ENCODE measurements around the gene MRPL3.

The MRPL3 gene

DNA sequence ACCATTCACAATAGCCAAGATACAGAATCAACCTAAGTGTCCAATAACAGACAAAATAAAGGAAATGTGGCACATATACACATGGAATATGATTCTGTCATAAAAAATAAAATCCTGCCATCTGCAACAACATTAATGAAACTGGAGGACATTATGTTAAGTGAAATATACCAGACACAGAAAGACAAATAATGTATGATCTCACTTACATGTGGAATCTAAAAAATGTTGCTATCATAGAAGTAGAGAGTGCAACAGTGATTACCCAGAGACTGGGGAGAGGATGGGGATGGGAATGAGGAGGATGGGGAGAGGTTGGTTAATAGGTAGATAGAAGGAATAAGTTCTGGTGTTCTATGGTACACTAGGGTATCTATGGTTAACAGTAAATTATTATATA, 28.7 kb downstream of the MRPL3 start:
- Mint-ChIP-seq H3K4me3 (no peak overlapping the region), H3K4me1 (ENCODE audit: low read depth) (peaks cover 57% of the 10 kb centered on the region), H3K27me3 (no peaks in the 10 kb centered on the region), H3K27ac (no peak overlapping the region), H3K9me3 (ENCODE audit: low read depth) (no peaks in the 10 kb centered on the region), H3K36me3 (peaks cover 18% of the 10 kb centered on the region)

DNA sequence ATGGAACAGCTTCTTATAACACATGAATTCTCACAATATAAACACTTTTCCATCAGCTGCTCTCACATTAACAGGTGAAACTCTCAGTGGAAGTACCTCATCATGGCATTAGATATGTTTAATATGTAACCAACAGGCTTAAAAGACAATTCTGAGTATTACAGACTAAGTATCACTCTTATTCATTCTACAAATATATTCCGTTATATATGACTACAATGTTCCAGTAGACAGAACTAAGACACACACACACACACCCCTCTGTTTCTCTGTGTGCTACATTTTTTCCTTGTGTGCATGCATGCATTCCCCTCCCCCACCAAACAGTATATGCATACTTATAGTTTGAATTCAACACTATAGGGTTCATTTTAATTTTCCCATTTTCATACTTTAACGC, 32.4 kb downstream of the MRPL3 start:
- peak overlapping the region; percentile 67 for H3K27ac Mint-ChIP-seq
- H3K4me3 Mint-ChIP-seq, result no peak overlapping the region
- H3K36me3 Mint-ChIP-seq, result peaks cover 10% of the 10 kb centered on the region
- no peaks in the 10 kb centered on the region for H3K27me3 Mint-ChIP-seq
- H3K9me3 Mint-ChIP-seq (ENCODE audit: low read depth), result no peaks in the 10 kb centered on the region
- peaks cover 37% of the 10 kb centered on the region for H3K4me1 Mint-ChIP-seq (ENCODE audit: low read depth)

DNA sequence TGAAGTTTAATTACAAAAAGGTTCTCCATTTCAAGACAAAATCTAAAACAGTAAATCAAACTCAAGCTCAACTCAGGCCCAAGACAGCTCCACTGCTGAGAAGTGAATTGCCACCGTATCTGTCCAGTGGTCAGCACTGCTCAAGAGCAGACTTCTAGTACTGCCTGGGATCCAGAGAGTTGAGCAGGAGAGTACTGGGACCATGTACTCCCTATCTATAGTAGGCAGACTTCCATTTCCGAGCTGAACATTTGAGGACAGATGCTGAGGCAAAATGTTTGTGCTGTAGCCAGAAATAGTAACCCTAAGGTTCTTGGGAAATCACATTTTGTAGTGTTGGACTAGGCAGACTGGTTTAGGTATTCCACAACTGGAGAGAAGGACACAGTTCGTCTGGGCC, 44.1 kb downstream of the MRPL3 start:
- no peaks in the 10 kb centered on the region for H3K9me3 Mint-ChIP-seq (ENCODE audit: low read depth)
- H3K4me1 Mint-ChIP-seq (ENCODE audit: low read depth), result no peaks in the 10 kb centered on the region
- no peak overlapping the region for H3K4me3 Mint-ChIP-seq
- H3K27ac Mint-ChIP-seq, result no peak overlapping the region
- peaks cover 27% of the 10 kb centered on the region for H3K36me3 Mint-ChIP-seq
- no peaks in the 10 kb centered on the region for H3K27me3 Mint-ChIP-seq

DNA sequence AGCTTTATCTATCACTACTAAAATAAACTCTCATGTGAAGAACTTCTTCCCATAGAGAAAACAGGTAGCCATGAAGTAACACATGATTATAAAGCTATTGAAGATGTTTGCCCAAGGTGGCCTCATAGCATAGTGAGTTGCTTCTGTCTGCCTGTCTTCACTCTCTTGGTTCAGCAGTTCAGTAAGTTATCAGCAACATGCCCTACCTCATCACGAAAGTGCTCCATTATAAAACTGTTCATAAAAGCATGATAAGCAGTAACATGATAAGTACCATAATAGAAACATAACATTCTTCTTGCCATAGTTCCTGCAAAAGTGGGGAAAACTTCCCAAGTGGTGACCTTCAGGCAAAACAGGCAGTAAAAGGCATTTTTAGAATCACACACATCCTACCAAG, 45.6 kb downstream of the MRPL3 start:
- peaks cover 20% of the 10 kb centered on the region for H3K36me3 Mint-ChIP-seq
- H3K9me3 Mint-ChIP-seq (ENCODE audit: low read depth), result no peaks in the 10 kb centered on the region
- no peaks in the 10 kb centered on the region for H3K27me3 Mint-ChIP-seq
- no peak overlapping the region for H3K27ac Mint-ChIP-seq
- no peaks in the 10 kb centered on the region for H3K4me1 Mint-ChIP-seq (ENCODE audit: low read depth)
- no peak overlapping the region for H3K4me3 Mint-ChIP-seq

DNA sequence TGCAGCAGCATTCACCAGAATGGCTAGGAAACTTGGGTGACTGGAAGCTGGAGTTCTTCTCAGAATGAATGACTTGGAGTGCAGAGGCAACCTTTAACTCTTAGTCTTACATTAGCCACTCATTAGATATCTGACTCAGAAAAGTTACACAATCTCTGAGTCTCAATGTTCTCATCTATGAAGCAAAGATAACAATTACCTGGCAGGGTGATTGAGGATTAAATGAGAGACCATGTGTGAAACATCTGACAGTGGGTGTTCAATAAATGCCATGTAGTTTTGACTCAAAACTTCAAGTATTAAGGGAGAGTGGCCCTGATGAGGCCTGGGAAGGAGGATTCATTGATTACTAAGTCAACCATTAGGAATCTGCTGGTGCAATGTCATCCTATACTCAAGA, 48.3 kb downstream of the MRPL3 start:
- no peaks in the 10 kb centered on the region for H3K27me3 Mint-ChIP-seq
- no peaks in the 10 kb centered on the region for H3K4me1 Mint-ChIP-seq (ENCODE audit: low read depth)
- no peaks in the 10 kb centered on the region for H3K9me3 Mint-ChIP-seq (ENCODE audit: low read depth)
- H3K27ac Mint-ChIP-seq, result no peak overlapping the region
- no peak overlapping the region for H3K4me3 Mint-ChIP-seq
- H3K36me3 Mint-ChIP-seq, result peaks cover 11% of the 10 kb centered on the region

DNA sequence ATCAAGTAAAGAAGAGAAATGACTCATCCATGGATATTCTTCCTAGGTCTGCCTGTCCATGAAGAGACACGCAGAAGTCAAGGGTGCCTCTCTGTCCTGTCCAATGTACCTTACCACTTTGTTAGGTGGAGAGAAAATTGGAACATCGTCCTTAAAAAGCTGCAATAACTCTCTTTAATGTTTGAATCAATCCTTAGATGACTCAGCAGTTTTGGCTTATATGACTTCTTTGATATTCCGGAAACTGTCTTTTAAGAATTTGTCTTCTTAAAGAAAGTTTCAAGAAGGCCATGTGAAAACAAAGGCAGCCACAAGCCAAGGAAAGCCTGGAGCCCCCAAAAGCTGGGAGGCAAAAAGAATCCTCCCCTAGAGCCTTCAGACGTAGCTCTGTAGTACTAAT, 49.2 kb downstream of the MRPL3 start:
- Mint-ChIP-seq H3K27me3 (no peaks in the 10 kb centered on the region), H3K4me3 (no peak overlapping the region), H3K36me3 (peaks cover 9% of the 10 kb centered on the region), H3K27ac (no peak overlapping the region), H3K9me3 (ENCODE audit: low read depth) (no peaks in the 10 kb centered on the region), H3K4me1 (ENCODE audit: low read depth) (no peaks in the 10 kb centered on the region)

DNA sequence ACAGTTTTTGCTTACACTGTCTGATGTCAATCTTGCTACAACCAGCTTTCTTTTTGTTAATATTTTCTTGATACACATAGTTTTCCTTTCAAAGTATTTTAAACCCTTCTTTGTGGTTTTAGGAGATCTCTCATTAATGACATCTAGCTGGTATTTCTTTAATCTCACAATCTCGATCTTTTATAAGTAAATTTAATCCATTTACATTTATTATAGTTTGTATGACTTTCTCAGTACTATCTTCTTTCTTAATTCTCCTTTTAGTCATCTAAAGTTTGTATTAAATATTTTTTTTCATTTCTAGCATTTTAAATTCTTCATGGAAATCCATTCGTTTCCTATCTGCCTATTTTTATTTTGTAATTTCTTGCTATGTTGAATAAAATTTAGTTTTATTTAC, 55.4 kb downstream of the MRPL3 start:
- Mint-ChIP-seq H3K9me3 (ENCODE audit: low read depth) (no peaks in the 10 kb centered on the region), H3K27me3 (no peaks in the 10 kb centered on the region), H3K36me3 (peaks cover 3% of the 10 kb centered on the region), H3K27ac (no peak overlapping the region), H3K4me1 (ENCODE audit: low read depth) (no peaks in the 10 kb centered on the region), H3K4me3 (no peak overlapping the region)

DNA sequence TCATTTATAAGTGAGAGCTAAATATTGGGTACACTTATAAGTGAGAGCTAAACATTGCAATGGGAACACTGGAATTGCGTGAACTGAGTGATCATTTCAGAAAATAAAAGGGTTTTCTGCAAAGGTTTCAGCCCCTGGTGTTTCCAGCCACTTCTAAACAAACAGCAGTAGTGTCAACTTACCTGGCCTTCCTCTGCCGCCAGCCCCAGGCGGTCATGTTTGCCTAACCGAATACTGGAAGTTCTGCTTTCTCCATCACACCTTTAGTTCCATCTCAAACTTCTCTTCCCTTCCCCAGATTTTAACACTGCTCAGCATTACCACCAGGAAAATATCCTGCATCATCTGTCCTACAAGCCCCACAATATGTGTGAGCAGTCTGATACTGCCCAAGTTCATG, 58.6 kb downstream of the MRPL3 start:
- no peaks in the 10 kb centered on the region for H3K27me3 Mint-ChIP-seq
- peaks cover 3% of the 10 kb centered on the region for H3K36me3 Mint-ChIP-seq
- no peaks in the 10 kb centered on the region for H3K9me3 Mint-ChIP-seq (ENCODE audit: low read depth)
- H3K27ac Mint-ChIP-seq, result no peak overlapping the region
- no peaks in the 10 kb centered on the region for H3K4me1 Mint-ChIP-seq (ENCODE audit: low read depth)
- no peak overlapping the region for H3K4me3 Mint-ChIP-seq

DNA sequence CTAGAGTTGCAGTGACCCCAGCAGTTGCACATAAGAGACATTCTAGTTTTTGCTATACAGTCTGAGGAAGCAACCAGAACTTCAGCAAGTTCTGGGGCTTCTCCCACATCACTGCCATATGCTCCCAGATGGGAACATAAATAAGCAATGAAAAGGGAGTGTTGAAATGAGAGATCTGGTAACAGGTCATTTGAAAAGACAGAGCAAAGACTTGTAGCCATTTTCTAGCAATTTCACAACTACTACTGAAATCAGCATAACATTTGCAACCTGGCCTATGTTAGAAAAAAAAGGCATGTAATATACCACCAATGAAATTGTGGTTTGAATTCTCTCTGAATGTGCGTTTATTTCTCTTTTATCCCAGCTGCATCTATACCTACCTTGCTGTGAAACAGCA, 63.7 kb downstream of the MRPL3 start:
- H3K27me3 Mint-ChIP-seq, result peaks cover under 1% of the 10 kb centered on the region
- H3K27ac Mint-ChIP-seq, result no peak overlapping the region

DNA sequence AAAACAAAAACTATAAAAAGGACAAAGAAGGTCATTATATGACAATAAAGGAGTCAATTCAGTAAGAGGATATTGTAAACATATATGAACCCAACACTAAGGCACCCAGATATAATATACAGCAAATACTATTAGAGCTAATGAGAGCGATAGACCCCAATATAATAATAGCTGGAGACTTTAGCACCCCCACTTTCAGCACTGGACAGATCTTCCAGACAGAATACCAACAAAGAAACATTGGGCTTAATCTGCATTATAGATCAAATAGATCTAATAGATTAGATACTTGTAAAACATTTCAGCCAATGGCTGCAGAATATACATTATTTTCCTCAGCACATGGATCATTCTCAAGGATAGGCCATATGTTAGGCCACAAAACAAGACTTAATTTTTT, 67.8 kb downstream of the MRPL3 start:
- H3K4me1 Mint-ChIP-seq (ENCODE audit: low read depth), result no peaks in the 10 kb centered on the region

More for the DNA sequence above, 63.7 kb downstream of the MRPL3 start:
- no peak overlapping the region for H3K4me3 Mint-ChIP-seq
- H3K9me3 Mint-ChIP-seq (ENCODE audit: low read depth), result peaks cover 3% of the 10 kb centered on the region
- no peaks in the 10 kb centered on the region for H3K4me1 Mint-ChIP-seq (ENCODE audit: low read depth)
- peaks cover 3% of the 10 kb centered on the region for H3K36me3 Mint-ChIP-seq

DNA sequence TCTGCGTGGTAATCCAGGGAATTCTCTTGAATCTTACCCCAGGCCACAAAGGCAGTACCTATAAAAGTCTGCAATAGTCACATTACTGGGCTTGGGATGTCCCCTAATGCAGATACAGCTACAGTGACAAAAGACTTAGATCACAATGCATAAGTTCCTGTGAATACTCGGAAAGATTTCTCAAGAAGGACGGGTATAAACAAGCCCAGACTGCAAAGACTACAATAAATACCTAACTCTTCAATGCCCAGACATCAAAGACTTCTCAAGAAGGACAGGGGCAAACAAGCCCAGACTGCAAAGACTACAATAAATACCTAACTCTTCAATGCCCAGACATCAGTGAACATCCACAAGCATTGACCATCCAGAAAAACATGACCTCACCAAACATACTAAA, 70.3 kb downstream of the MRPL3 start:
- Mint-ChIP-seq H3K4me1 (ENCODE audit: low read depth) (no peaks in the 10 kb centered on the region), H3K9me3 (ENCODE audit: low read depth) (peaks cover 3% of the 10 kb centered on the region), H3K27ac (no peak overlapping the region), H3K36me3 (peaks cover 10% of the 10 kb centered on the region), H3K27me3 (peaks cover 3% of the 10 kb centered on the region), H3K4me3 (no peak overlapping the region)

More for the DNA sequence above, 67.8 kb downstream of the MRPL3 start:
- Mint-ChIP-seq H3K36me3 (peaks cover 10% of the 10 kb centered on the region), H3K9me3 (ENCODE audit: low read depth) (peaks cover 3% of the 10 kb centered on the region), H3K4me3 (no peak overlapping the region), H3K27ac (no peak overlapping the region), H3K27me3 (peaks cover 3% of the 10 kb centered on the region)

DNA sequence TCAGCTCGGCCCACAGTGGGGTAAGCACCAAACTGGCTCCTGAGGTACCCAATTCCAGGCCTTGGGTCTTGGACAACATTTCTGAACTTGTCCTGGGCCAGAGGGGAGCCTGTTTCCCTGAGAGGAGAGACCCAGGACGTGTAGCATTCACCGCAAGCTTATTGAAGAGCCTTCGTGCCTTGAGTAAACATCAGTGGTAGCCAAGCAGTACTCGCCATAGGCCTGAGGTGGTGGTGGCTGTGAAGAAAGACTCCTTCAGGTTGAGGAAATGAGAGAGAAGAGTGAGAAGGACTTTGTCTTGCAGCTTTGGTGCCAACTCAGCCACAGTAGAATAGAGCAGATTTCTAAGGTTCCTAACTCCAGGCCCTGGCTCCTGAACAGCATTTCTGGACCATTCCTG, 71.0 kb downstream of the MRPL3 start:
- no peaks in the 10 kb centered on the region for H3K4me1 Mint-ChIP-seq (ENCODE audit: low read depth)
- H3K27ac Mint-ChIP-seq, result no peak overlapping the region
- peaks cover 7% of the 10 kb centered on the region for H3K36me3 Mint-ChIP-seq
- H3K27me3 Mint-ChIP-seq, result peaks cover 3% of the 10 kb centered on the region
- H3K4me3 Mint-ChIP-seq, result no peak overlapping the region
- H3K9me3 Mint-ChIP-seq (ENCODE audit: low read depth), result no peaks in the 10 kb centered on the region

DNA sequence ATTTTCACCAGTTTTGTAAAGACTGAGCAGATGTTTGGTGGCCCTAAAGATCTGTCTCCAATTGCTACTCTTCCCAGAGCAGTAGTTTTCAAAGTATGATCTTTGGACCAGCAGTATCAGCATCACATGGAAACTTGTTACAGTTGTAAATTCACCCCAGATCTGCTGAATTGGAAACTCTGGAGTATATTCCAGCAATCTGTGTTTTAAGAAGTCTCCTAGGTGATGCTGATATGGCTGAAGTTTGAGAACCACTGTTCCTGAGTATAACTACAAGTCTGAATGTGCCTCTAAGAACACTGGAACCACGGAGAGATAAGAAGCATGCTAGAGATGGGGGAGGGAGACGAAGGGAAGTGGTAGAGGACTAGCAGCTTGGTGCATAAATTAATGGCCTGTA, 75.5 kb downstream of the MRPL3 start:
- H3K4me3 Mint-ChIP-seq, result no peak overlapping the region
- H3K4me1 Mint-ChIP-seq (ENCODE audit: low read depth), result no peaks in the 10 kb centered on the region

DNA sequence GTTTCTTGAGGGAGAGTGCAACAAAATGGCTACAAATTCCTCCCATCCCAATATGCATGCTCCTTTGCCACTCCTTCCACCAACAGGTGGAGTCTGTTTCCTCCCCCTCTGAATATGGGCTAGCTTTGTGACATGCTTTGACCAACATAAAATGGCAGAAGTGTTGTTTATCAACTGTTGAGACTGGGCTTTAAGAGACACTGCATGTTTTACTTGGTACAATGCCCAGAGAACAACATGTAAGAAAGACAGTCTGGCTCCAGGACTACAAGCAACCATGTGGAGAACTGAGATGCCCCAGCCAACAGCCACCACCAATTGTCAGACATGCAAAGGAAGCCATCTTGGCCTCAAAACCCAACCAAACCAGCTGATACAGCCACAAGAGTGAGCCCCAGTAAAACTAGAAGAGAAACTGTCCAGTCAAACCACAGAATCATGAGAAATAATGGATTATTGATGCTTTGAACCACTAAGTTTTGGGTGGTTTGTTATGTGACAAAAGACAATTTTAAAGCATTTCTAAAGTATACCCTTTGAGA, 80.7 kb downstream of the MRPL3 start:
- Mint-ChIP-seq H3K4me3 (no peak overlapping the region), H3K36me3 (peaks cover 3% of the 10 kb centered on the region), H3K9me3 (ENCODE audit: low read depth) (no peaks in the 10 kb centered on the region), H3K27ac (no peak overlapping the region), H3K4me1 (ENCODE audit: low read depth) (no peaks in the 10 kb centered on the region), H3K27me3 (no peaks in the 10 kb centered on the region)

More for the DNA sequence above, 75.5 kb downstream of the MRPL3 start:
- no peaks in the 10 kb centered on the region for H3K9me3 Mint-ChIP-seq (ENCODE audit: low read depth)
- H3K27ac Mint-ChIP-seq, result no peak overlapping the region
- peaks cover 7% of the 10 kb centered on the region for H3K36me3 Mint-ChIP-seq
- peaks cover 2% of the 10 kb centered on the region for H3K27me3 Mint-ChIP-seq

DNA sequence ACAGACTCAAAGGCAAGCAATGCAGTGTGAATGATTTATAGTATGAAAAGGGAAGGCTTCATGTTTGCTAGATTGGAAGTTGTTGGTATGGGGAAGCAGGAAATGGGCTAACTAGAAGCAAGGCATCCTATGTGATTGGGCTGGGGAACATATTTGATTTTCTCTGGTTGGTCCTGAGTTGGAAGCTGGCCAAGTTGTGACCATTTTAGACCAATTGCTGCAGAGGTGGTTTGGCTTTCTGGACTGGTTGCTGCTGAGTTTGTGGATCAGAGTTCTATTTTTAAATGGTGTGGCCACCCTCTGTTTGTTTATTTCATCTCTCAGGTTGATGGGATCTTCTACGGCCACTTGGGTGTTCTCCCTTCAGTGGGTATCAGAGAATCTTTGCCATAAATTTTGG, 81.5 kb downstream of the MRPL3 start:
- H3K9me3 Mint-ChIP-seq (ENCODE audit: low read depth), result no peaks in the 10 kb centered on the region
- no peak overlapping the region for H3K27ac Mint-ChIP-seq

DNA sequence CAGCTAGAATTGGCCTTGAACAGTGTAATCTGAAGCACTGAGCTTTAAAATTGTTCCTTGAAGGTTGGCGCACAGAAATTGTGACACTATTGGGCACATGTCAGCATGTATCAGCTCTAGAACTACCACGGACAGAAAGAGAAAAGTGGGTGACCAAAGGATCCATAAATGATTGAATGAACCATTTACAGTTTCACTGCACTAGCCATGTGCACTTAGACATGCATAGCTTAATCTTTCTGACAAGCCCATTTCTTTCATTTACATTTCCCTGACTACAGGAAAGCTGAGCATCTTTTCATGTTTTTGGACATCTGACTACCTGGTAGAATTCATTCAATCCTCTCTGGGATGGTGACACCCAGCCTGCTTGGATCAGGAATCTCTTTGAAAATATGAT, 85.0 kb downstream of the MRPL3 start:
- Mint-ChIP-seq H3K27ac (no peak overlapping the region), H3K36me3 (no peaks in the 10 kb centered on the region), H3K4me3 (no peak overlapping the region), H3K9me3 (ENCODE audit: low read depth) (no peaks in the 10 kb centered on the region), H3K27me3 (no peaks in the 10 kb centered on the region), H3K4me1 (ENCODE audit: low read depth) (no peaks in the 10 kb centered on the region)

More for the DNA sequence above, 81.5 kb downstream of the MRPL3 start:
- Mint-ChIP-seq H3K4me1 (ENCODE audit: low read depth) (no peaks in the 10 kb centered on the region), H3K27me3 (no peaks in the 10 kb centered on the region), H3K36me3 (peaks cover 3% of the 10 kb centered on the region), H3K4me3 (no peak overlapping the region)

Data from activated naive CD8-positive, alpha-beta T cell (primary cell).